ENCODE measurements around the gene CTNNBIP1.

DNA sequence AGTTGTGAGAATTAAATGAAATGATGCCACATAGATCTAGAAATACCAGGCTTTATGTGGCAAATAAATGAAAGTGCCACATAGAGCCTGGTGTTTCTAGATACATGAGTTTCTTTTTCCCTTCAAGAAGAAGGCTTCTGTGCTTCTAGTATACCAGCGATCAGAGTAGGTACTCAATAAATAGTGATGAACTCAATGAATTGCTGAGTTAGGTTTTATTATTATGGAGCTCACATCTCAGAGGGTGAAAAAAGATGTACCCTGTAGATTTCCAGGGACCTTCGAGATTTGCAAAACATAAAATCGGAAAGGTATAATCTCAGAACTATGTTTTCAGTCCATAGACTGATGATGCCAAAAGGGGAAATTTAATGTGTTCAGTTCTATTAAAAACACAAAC, 84.0 kb downstream of the CTNNBIP1 start:
- TF ChIP-seq CTCF (optimal IDR thresholded peaks at IDR 0.05 in 1 of 3, IDR thresholded peaks at IDR 0.05 in 1 of 3, conservative IDR thresholded peaks at IDR 0.05 in 1 of 3; ENCODE audit: extremely low read depth in 1 of 3, insufficient read depth in 2 of 3, low read length in 3 of 3): no peak
- TF ChIP-seq EZH2 (IDR thresholded peaks at IDR 0.05; ENCODE audit: low read length): no peak

Measured in keratinocyte (primary cell).